Panc1 (cell line): ENCODE measurements around the gene SSC4D. TPM values are rescaled to one million over a fixed set of nuclear protein-coding genes. Genes with fewer than 3 reads are reported as not detected.

Experiments
- ATAC-seq: fragments of 200-7000 bp; cut with Tn5 transposase; 2 replicates; pipeline ENCODE4 v1.9.1; 2020; ENCODE audit warnings: mild to moderate bottlenecking, moderate library complexity
- BruUV-seq: library from RNA; stranded (reverse); fragments of 400-500 nt; replicated peaks from 2 replicates; lab custom pipeline; 2021; lab: Mats Ljungman, UMichigan
- CTCF ChIA-PET: fragments of 300-600 bp; sonication (Branson Sonifier 250); formaldehyde crosslinking; loops from one replicate; lab custom pipeline; 2022; ENCODE audit warnings: antibody characterized with exemption; lab: Charles Lee
- POLR2A ChIA-PET: fragments of 300-600 bp; sonication (Branson Sonifier 250); formaldehyde crosslinking; loops from one replicate; lab custom pipeline; 2022; ENCODE audit warnings: antibody characterized with exemption; lab: Charles Lee
- DNase-seq: peaks from one replicate; pipeline ENCODE4 v3.0.0-alpha.2; 2010; ENCODE audit warnings: low read depth, low spot score
- H3K27ac ChIP-seq: 2 replicates; pipeline ENCODE4 v1.5.1; 2011; ENCODE audit warnings: mild to moderate bottlenecking, low read length, inconsistent platforms
- H3K27me3 ChIP-seq: fragments of 200-500 bp; sonication (Bioruptor generic); 2 replicates; pipeline ENCODE4 v1.6.0; 2014; ENCODE audit warnings: low read length, inconsistent platforms; ENCODE audit not compliant: control insufficient read depth, insufficient read depth
- H3K36me3 ChIP-seq: fragments of 200-500 bp; sonication (Bioruptor generic); 2 replicates; pipeline ENCODE4 v1.5.1; 2014; ENCODE audit warnings: inconsistent platforms, mild to moderate bottlenecking, low read length, moderate library complexity; ENCODE audit not compliant: control insufficient read depth, insufficient read depth
- H3K4me1 ChIP-seq: 2 replicates; pipeline ENCODE4 v1.5.1; 2011; ENCODE audit warnings: inconsistent platforms, mild to moderate bottlenecking, low read length, moderate library complexity; ENCODE audit not compliant: control insufficient read depth, insufficient read depth
- H3K4me3 ChIP-seq, 2 experiments: 2 replicates each; pipeline ENCODE4 v1.5.1; 2011 to 2012; ENCODE audit warnings: low read depth in 2 of 2, low read length in 2 of 2, mild to moderate bottlenecking in 2 of 2, inconsistent platforms in 1 of 2, moderate library complexity in 1 of 2
- H3K9me3 ChIP-seq: fragments of 200-500 bp; sonication (Bioruptor generic); 2 replicates; pipeline ENCODE4 v1.5.1; 2014; ENCODE audit warnings: low read depth, mild to moderate bottlenecking, inconsistent platforms, low read length, moderate library complexity; ENCODE audit not compliant: control insufficient read depth, insufficient read depth
- POLR2AphosphoS5 ChIP-seq: IDR thresholded peaks from 2 replicates; pipeline ENCODE4 v1.6.1; 2012; ENCODE audit warnings: mild to moderate bottlenecking, low read depth, low read length, moderate library complexity
- SIN3A ChIP-seq: IDR thresholded peaks from 2 replicates; pipeline ENCODE4 v1.6.1; 2012; ENCODE audit warnings: low read depth, mild to moderate bottlenecking, low read length, moderate library complexity, borderline replicate concordance; ENCODE audit not compliant: insufficient read depth
- TCF7L2 ChIP-seq: IDR thresholded peaks from 2 replicates; pipeline ENCODE4 v1.6.1; 2011; ENCODE audit warnings: mild to moderate bottlenecking, low read depth, low read length, inconsistent platforms
- in situ Hi-C: cut with HindIII; loops from 2 replicates; pipeline ENCODE4 v1.10.0; 2016; ENCODE audit warnings: low sequenced_read_pairs, low pct_unique_long_range_greater_than_20kb
- intact Hi-C: fragments of 100-400 bp; cut with micrococcal nuclease; formaldehyde crosslinking; loops from one replicate; pipeline ENCODE4 v1.10.0; 2022; ENCODE audit not compliant: unreplicated experiment
- total RNA-seq: library from RNA; stranded (reverse); gene quantifications from one replicate; pipeline ENCODE4 v1.2.1, GENCODE V29; 2021; ENCODE audit not compliant: unreplicated experiment
- TF ChIP-seq, protein P1 (sequence below): fragments of 450-650 bp; IDR thresholded peaks from 2 replicates; pipeline ENCODE4 v1.5.1; 2017; ENCODE audit warnings: mild to moderate bottlenecking
- TF ChIP-seq, protein P2 (sequence below), 2 experiments: IDR thresholded peaks; 2 replicates each; pipeline ENCODE4 v1.6.1; 2011 to 2012; ENCODE audit warnings: low read depth in 2 of 2, control low read depth in 1 of 2, low read length in 1 of 2, mild to moderate bottlenecking in 1 of 2, moderate library complexity in 1 of 2; ENCODE audit not compliant: insufficient read depth in 1 of 2

Gene SSC4D
- total RNA-seq, 1 experiment from 2014 or later, result 1.6 TPM

DNA sequence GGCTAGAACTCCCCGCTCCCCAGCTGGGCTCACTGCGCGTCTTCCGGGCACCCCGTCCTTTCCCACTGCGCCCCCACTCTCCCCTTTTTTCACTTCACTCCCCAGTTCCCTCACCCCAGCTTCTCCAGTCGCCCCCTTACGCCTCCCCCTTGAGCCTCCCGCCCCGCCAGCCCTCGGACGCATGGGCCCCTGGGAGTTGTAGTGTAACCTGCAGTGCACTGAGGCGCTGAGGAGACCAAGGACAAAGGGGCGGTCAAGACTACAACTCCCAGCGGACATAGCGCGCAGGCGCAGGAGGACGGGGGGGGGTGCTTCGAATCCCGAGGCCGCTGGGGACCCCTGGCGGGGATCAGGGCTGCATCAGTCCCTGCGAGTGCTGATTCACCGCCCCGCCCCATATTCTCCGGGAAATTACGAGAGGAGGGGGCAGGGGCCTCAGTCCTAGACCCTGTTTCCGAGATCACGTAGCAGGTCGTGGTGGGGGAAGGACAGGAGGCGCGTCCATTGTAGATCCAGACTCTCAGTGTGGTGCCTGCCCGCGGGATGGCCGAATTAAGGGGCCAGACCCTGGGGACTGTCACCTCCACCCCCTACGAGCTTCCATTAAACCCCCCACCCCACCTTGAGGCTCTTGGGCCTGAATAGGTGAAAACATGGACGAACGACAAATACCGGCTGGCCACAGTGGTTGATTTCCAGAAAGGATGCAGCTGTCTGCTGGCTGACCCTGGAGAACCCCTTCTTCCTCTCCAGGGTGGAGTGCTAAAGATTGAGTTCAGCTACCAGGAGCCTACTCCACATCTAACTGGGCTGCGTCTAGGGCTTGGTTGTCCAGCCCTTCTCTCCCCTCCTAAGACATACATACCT, 50.2 kb downstream of the SSC4D start:
- TF ChIP-seq TCF7L2 (no peak), POLR2AphosphoS5 (peak; percentile 41), SIN3A (peak; percentile 25; the same call in 1 of the 2 replicates)
- TF ChIP-seq, protein P1, sequence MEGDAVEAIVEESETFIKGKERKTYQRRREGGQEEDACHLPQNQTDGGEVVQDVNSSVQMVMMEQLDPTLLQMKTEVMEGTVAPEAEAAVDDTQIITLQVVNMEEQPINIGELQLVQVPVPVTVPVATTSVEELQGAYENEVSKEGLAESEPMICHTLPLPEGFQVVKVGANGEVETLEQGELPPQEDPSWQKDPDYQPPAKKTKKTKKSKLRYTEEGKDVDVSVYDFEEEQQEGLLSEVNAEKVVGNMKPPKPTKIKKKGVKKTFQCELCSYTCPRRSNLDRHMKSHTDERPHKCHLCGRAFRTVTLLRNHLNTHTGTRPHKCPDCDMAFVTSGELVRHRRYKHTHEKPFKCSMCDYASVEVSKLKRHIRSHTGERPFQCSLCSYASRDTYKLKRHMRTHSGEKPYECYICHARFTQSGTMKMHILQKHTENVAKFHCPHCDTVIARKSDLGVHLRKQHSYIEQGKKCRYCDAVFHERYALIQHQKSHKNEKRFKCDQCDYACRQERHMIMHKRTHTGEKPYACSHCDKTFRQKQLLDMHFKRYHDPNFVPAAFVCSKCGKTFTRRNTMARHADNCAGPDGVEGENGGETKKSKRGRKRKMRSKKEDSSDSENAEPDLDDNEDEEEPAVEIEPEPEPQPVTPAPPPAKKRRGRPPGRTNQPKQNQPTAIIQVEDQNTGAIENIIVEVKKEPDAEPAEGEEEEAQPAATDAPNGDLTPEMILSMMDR, result peak; percentile 93
- TF ChIP-seq, protein P2, sequence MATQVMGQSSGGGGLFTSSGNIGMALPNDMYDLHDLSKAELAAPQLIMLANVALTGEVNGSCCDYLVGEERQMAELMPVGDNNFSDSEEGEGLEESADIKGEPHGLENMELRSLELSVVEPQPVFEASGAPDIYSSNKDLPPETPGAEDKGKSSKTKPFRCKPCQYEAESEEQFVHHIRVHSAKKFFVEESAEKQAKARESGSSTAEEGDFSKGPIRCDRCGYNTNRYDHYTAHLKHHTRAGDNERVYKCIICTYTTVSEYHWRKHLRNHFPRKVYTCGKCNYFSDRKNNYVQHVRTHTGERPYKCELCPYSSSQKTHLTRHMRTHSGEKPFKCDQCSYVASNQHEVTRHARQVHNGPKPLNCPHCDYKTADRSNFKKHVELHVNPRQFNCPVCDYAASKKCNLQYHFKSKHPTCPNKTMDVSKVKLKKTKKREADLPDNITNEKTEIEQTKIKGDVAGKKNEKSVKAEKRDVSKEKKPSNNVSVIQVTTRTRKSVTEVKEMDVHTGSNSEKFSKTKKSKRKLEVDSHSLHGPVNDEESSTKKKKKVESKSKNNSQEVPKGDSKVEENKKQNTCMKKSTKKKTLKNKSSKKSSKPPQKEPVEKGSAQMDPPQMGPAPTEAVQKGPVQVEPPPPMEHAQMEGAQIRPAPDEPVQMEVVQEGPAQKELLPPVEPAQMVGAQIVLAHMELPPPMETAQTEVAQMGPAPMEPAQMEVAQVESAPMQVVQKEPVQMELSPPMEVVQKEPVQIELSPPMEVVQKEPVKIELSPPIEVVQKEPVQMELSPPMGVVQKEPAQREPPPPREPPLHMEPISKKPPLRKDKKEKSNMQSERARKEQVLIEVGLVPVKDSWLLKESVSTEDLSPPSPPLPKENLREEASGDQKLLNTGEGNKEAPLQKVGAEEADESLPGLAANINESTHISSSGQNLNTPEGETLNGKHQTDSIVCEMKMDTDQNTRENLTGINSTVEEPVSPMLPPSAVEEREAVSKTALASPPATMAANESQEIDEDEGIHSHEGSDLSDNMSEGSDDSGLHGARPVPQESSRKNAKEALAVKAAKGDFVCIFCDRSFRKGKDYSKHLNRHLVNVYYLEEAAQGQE (IDR thresholded peaks at IDR 0.05; ENCODE audit: insufficient read depth in 1 of 2, low read depth in 2 of 2, low read length in 1 of 2), result no peak
- Histone ChIP-seq H3K4me3 (peak overlapping the region; percentile 87 to 99), H3K27ac (peak overlapping the region; percentile 85), H3K9me3 (no peaks in the 10 kb centered on the region), H3K36me3 (peaks cover 19% of the 10 kb centered on the region), H3K4me1 (peaks cover 30% of the 10 kb centered on the region), H3K27me3 (no peaks in the 10 kb centered on the region)
- in situ Hi-C loops (no loop called here), intact Hi-C loops (no loop called here)
- ATAC-seq (peak; percentile 98), DNase-seq (peak; percentile 97)
- ChIA-PET POLR2A (interaction anchor here (0.5 to 0.6 kb wide), 4 partner anchors 11 to 885 kb away, joined by 3 to 20 read pairs (median 5); no protein-coding TSS in a partner anchor), CTCF (interaction anchor here (0.7 to 1.0 kb wide), 4 partner anchors 24 to 1508 kb away, joined by 3 to 7 read pairs (median 5); no protein-coding TSS in a partner anchor)
- no TSS peak for BruUV-seq

DNA sequence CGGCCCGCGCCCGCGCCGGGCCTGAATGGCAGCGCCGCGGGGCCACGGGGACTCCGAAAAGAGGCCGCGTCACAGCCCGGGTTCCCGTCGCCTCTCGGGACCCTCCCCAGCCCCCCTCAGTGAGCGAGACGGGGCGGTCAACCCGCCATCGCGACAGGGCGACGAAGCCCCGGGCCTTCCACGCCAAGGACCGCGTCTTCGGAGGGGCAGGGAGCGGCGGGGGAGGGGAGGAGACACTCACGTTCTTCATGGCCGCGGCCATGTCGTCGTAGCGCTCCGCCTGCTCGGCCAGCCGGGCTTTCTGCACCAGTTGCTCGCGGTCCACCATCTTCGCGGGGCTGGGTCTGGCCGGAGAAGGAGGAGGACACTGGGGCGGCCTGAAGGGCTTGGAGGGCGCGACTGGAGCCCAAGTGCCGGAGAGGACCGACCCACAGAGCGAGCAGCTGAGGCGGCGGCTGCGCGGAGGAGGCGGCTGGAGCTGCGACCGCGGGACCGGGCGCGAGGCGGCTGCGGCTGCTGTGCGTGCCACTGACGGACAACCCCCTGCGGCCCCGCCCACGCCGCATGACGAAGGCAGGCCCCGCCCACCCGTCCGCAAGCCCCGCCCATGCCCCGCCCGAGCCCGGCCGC, 50.9 kb downstream of the SSC4D start, which contains the start of gene YWHAG:
YWHAG (minus strand) TSS at position 511 of the 630 bp plus-strand sequence; CDS start at position 328, 183 bp downstream.
- BruUV-seq, result no TSS peak

More for the DNA sequence above, 50.9 kb downstream of the SSC4D start, which contains the start of gene YWHAG:
- CTCF ChIA-PET, result interaction anchor here (0.8 kb wide), 2 partner anchors 40 to 1509 kb away, joined by 4 to 7 read pairs; no protein-coding TSS in a partner anchor
- peaks cover 19% of the 10 kb centered on the region for H3K36me3 ChIP-seq
- DNase-seq (no peak), ATAC-seq (peak; percentile 88)
- H3K27ac ChIP-seq, result peak within 1 kb of the TSS; percentile 96
- in situ Hi-C loops (no loop called here), intact Hi-C loops (no loop called here)
- POLR2A ChIA-PET, result no interaction called here
- H3K27me3 ChIP-seq, result no peaks in the 10 kb centered on the region
- peak within 1 kb of the TSS; percentile 87 to 99 for H3K4me3 ChIP-seq
- no peaks in the 10 kb centered on the region for H3K9me3 ChIP-seq
- TF ChIP-seq POLR2AphosphoS5 (peak; percentile 95), TCF7L2 (no peak), SIN3A (peak; percentile 67; the same call in 1 of the 2 replicates)
- TF ChIP-seq, protein P2 (IDR thresholded peaks at IDR 0.05; ENCODE audit: insufficient read depth in 1 of 2, low read depth in 2 of 2, low read length in 1 of 2), result 0 out of 4 replicates have a peak, but pooled peaks of 1 of the 2 experiments have one; percentile 21
- TF ChIP-seq, protein P1, result no peak
- H3K4me1 ChIP-seq, result peaks cover 25% of the 10 kb centered on the region
